ENCODE data around the gene HTR2B.

DNA sequence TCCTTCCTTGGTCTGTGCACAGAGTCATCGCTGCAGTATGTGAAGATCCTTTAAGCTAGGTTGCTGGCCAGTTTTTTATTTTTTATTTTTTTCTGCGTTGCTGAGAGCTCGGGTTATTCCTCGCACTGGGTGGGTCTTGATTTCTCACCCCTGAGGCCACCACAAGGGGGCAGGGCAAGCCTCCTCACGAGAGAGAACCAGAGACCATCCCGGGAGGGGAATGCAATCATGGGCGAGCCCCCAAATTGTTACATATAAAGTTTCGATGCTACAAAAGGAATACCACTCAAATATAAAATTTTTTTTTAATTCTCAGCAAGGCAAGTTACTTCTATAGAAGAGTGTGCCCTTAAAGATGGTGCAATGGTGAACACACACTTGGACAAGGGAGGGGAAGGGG, 24.9 kb downstream of the HTR2B start:
- TF ChIP-seq, protein P1, sequence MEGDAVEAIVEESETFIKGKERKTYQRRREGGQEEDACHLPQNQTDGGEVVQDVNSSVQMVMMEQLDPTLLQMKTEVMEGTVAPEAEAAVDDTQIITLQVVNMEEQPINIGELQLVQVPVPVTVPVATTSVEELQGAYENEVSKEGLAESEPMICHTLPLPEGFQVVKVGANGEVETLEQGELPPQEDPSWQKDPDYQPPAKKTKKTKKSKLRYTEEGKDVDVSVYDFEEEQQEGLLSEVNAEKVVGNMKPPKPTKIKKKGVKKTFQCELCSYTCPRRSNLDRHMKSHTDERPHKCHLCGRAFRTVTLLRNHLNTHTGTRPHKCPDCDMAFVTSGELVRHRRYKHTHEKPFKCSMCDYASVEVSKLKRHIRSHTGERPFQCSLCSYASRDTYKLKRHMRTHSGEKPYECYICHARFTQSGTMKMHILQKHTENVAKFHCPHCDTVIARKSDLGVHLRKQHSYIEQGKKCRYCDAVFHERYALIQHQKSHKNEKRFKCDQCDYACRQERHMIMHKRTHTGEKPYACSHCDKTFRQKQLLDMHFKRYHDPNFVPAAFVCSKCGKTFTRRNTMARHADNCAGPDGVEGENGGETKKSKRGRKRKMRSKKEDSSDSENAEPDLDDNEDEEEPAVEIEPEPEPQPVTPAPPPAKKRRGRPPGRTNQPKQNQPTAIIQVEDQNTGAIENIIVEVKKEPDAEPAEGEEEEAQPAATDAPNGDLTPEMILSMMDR (IDR thresholded peaks at IDR 0.05) = peak in 2 of 4 experiments; percentile 15 to 17
- TF ChIP-seq POLR2AphosphoS5 (IDR thresholded peaks at IDR 0.05) (no peak), POLR2A (IDR thresholded peaks at IDR 0.05) (no peak)
